ENCODE data around the gene ARHGAP31. TPM values are rescaled to one million over a fixed set of nuclear protein-coding genes. Genes with fewer than 3 reads are reported as not detected.
"Not testable (repeated sequence)": the region's sequence is repeated elsewhere in the genome, so short reads cannot be mapped to it uniquely, and the experiment has no call there.

ARHGAP31 gene
- total RNA-seq, 2 donors from 2014 or later = 11.4 to 11.8 TPM

- Mint-ChIP-seq H3K36me3 (ENCODE audit: low read depth) (peaks cover 9% of the 10 kb centered on the region), H3K4me3 (no peak overlapping the region), H3K27me3 (no peaks in the 10 kb centered on the region), H3K27ac (peak overlapping the region; percentile 72), H3K4me1 (peaks cover 46% of the 10 kb centered on the region)
- no peaks in the 10 kb centered on the region for H3K9me3 ChIP-seq (ENCODE audit: control insufficient read depth, low read length, poor library complexity, severe bottlenecking)
- ATAC-seq = no peak
- DNase-seq = no peak
Measured at GRCh38 chr3:119301662-119302061, 7.5 kb downstream of the ARHGAP31 start.

GRCh38 chr3:119302697-119303551, 8.7 kb downstream of the ARHGAP31 start:
- H3K9me3 ChIP-seq (ENCODE audit: control insufficient read depth, low read length, poor library complexity, severe bottlenecking) = no peaks in the 10 kb centered on the region
- Mint-ChIP-seq H3K4me3 (no peak overlapping the region), H3K27me3 (no peaks in the 10 kb centered on the region), H3K36me3 (ENCODE audit: low read depth) (peaks cover 9% of the 10 kb centered on the region), H3K4me1 (peaks cover 34% of the 10 kb centered on the region), H3K27ac (peak overlapping the region; percentile 66)
- DNase-seq = no peak
- ATAC-seq = no peak

GRCh38 chr3:119304201-119304713, 10.1 kb downstream of the ARHGAP31 start:
- H3K4me1 Mint-ChIP-seq = peaks cover 27% of the 10 kb centered on the region
- no peaks in the 10 kb centered on the region for H3K9me3 ChIP-seq (ENCODE audit: control insufficient read depth, low read length, poor library complexity, severe bottlenecking)
- peak overlapping the region; percentile 2 for H3K27ac Mint-ChIP-seq
- no peak for DNase-seq
- ATAC-seq = no peak
- H3K27me3 Mint-ChIP-seq = no peaks in the 10 kb centered on the region
- H3K36me3 Mint-ChIP-seq (ENCODE audit: low read depth) = peaks cover 9% of the 10 kb centered on the region
- H3K4me3 Mint-ChIP-seq = peak overlapping the region; percentile 13

DNA sequence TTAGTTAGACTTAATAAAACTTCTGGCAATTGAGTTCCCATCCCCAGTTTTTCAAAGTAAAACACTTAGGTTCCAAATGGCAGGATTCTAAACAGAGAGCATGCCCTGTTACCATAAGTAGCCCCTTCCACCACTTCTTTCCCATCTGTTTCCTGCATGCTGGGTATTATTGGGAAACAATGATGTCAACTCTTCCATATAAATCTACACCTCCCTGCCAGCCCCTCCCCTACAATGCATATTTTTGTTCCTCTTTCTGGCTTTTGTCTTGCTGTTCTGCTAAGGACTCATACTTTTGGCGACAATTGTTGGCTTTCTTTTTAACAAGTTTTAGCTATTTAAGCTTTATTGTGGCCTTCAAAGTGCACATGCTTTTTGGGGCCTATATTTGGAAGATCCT, 11.1 kb downstream of the ARHGAP31 start:
- Mint-ChIP-seq H3K4me1 (peaks cover 27% of the 10 kb centered on the region), H3K27me3 (no peaks in the 10 kb centered on the region), H3K4me3 (no peak overlapping the region), H3K27ac (peak overlapping the region; percentile 34), H3K36me3 (ENCODE audit: low read depth) (peaks cover 9% of the 10 kb centered on the region)
- ATAC-seq (no peak), DNase-seq (no peak)
- no peaks in the 10 kb centered on the region for H3K9me3 ChIP-seq (ENCODE audit: control insufficient read depth, low read length, poor library complexity, severe bottlenecking)

- H3K27me3 Mint-ChIP-seq; H3K27ac Mint-ChIP-seq; H3K9me3 ChIP-seq (ENCODE audit: control insufficient read depth, low read length, poor library complexity, severe bottlenecking); DNase-seq; ATAC-seq; H3K4me3 Mint-ChIP-seq: not testable (repeated sequence)
- Mint-ChIP-seq H3K4me1 (peaks cover 34% of the 10 kb centered on the region), H3K36me3 (ENCODE audit: low read depth) (peaks cover 11% of the 10 kb centered on the region)
Measured at GRCh38 chr3:119306378-119306777, 12.2 kb downstream of the ARHGAP31 start.

- H3K36me3 Mint-ChIP-seq (ENCODE audit: low read depth) = peaks cover 7% of the 10 kb centered on the region
- no peak for ATAC-seq
Measured at GRCh38 chr3:119308355-119308754, 14.2 kb downstream of the ARHGAP31 start.

GRCh38 chr3:119309591-119309990, 15.4 kb downstream of the ARHGAP31 start:
- Mint-ChIP-seq H3K4me1 (peaks cover 22% of the 10 kb centered on the region), H3K27ac (peak overlapping the region; percentile 37), H3K27me3 (no peaks in the 10 kb centered on the region), H3K36me3 (ENCODE audit: low read depth) (peaks cover 12% of the 10 kb centered on the region), H3K4me3 (no peak overlapping the region)
- H3K9me3 ChIP-seq (ENCODE audit: control insufficient read depth, low read length, poor library complexity, severe bottlenecking) = no peaks in the 10 kb centered on the region
- ATAC-seq (no peak), DNase-seq (no peak)

More at GRCh38 chr3:119308355-119308754, 14.2 kb downstream of the ARHGAP31 start:
- DNase-seq = no peak
- H3K4me3 Mint-ChIP-seq = no peak overlapping the region
- peaks cover 21% of the 10 kb centered on the region for H3K4me1 Mint-ChIP-seq
- no peaks in the 10 kb centered on the region for H3K9me3 ChIP-seq (ENCODE audit: control insufficient read depth, low read length, poor library complexity, severe bottlenecking)
- H3K27ac Mint-ChIP-seq = no peak overlapping the region
- H3K27me3 Mint-ChIP-seq = no peaks in the 10 kb centered on the region

GRCh38 chr3:119310071-119310470, 15.9 kb downstream of the ARHGAP31 start:
- DNase-seq (no peak), ATAC-seq (no peak)
- peaks cover 12% of the 10 kb centered on the region for H3K36me3 Mint-ChIP-seq (ENCODE audit: low read depth)
- H3K27ac Mint-ChIP-seq = peak overlapping the region; percentile 37
- H3K4me1 Mint-ChIP-seq = peaks cover 22% of the 10 kb centered on the region
- H3K9me3 ChIP-seq (ENCODE audit: control insufficient read depth, low read length, poor library complexity, severe bottlenecking) = no peaks in the 10 kb centered on the region
- H3K4me3 Mint-ChIP-seq = no peak overlapping the region
- no peaks in the 10 kb centered on the region for H3K27me3 Mint-ChIP-seq

DNA sequence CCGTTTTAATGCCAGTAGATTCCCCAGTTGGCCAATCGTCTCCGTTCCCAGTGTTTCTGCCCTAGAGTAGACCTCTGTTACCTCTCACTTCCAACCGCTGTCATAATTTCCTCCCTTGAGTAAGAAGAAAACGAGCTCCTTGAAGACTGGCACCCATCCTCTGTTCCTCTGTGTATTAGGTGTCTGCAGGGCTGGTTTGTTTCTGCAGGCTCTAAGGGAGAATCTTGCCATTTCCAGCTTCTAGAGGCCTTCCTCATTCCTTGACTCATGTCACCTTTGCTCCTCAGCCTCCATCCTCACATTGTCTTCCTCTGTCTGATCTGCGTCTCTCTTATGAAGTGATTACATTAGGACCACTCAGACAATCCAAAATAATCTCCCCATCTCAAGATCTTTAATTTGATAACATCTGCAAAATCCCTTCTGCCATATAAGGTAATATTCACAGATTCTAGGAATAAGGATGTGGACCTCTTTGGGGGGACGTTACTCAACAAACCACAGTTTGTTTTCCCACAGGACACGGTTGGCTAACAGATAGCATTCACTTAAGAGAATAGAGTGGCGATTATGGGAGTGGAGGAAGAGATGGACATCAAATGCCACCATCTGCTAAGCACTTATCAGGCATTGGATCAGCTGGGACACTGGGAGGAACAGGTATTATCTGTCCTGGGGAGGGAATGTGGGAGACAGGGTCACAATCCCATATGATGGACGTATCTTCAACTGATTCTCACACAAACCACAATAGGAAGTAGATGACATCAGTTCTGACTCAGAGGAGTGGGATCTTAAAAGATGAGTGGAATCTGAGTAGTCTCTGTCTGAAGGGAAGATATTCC, 17.1 kb downstream of the ARHGAP31 start:
- DNase-seq (no peak), ATAC-seq (no peak)
- Mint-ChIP-seq H3K36me3 (ENCODE audit: low read depth) (peaks cover 12% of the 10 kb centered on the region), H3K4me3 (no peak overlapping the region), H3K27me3 (no peaks in the 10 kb centered on the region), H3K27ac (peak overlapping the region; percentile 0), H3K4me1 (peaks cover 25% of the 10 kb centered on the region)
- H3K9me3 ChIP-seq (ENCODE audit: control insufficient read depth, low read length, poor library complexity, severe bottlenecking) = no peaks in the 10 kb centered on the region

- no peak for DNase-seq
- Mint-ChIP-seq H3K4me3 (no peak overlapping the region), H3K36me3 (ENCODE audit: low read depth) (peaks cover 12% of the 10 kb centered on the region), H3K27ac (peak overlapping the region; percentile 9), H3K27me3 (no peaks in the 10 kb centered on the region), H3K4me1 (peaks cover 23% of the 10 kb centered on the region)
- ATAC-seq = no peak
- H3K9me3 ChIP-seq (ENCODE audit: control insufficient read depth, low read length, poor library complexity, severe bottlenecking) = no peaks in the 10 kb centered on the region
Measured at GRCh38 chr3:119313461-119313860, 19.3 kb downstream of the ARHGAP31 start.

DNA sequence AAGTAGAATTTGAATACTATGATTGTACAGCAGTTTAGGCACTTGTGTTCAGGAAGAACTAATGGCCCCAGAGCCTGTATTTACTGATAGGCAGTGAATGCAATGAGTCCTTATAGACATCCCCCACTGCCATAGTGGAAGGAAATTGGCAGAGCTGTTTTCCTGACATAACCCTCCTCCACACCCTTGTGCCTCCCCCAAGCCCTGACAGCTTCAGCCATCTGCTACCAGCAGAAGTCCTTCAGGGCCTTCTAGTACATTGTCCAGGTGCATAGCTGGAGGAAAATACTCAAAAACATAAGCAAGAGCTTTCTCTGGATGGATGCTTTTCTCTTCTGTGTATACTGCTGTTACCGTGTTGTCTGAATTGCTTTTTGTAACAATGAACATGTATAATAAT, 20.6 kb downstream of the ARHGAP31 start:
- Mint-ChIP-seq H3K27me3 (no peaks in the 10 kb centered on the region), H3K36me3 (ENCODE audit: low read depth) (peaks cover 12% of the 10 kb centered on the region), H3K27ac (peak overlapping the region; percentile 56), H3K4me3 (no peak overlapping the region), H3K4me1 (peaks cover 25% of the 10 kb centered on the region)
- DNase-seq (no peak), ATAC-seq (no peak)
- H3K9me3 ChIP-seq (ENCODE audit: control insufficient read depth, low read length, poor library complexity, severe bottlenecking) = no peaks in the 10 kb centered on the region

DNA sequence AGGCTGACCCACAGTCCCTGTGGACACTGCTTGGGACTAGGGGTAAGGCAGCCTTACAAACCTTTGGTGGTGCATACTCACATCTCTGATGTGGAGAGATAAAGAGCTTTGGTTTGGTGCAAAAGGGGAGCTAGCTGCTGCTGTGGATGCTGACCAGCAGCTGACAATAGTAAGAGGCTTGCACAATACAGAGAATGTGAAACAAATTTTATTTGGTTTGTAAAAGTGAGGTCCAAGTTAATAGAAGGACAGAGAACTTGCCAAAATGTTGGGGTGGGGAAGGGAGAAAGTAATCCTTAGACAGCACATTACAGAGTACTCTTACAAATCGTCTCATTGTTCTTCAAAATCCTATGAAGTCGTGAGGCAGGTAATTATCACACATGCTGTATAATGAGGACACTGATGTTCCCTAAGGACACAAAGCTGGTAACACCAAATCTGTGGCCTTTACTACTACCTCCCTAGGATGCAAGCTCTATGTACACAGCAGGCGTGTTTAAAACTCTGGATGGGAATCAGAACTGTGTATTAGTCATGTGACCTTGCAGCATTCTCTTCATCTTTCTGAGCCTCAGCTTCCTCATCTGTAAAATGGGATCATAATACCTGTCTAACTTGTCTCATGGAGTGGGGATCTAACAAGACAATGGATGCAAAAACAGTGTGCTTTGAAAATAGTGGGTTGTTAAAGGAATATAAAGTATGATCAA, 21.6 kb downstream of the ARHGAP31 start:
- H3K36me3 Mint-ChIP-seq (ENCODE audit: low read depth) = peaks cover 12% of the 10 kb centered on the region
- H3K4me3 Mint-ChIP-seq = no peak overlapping the region
- peak overlapping the region; percentile 56 for H3K27ac Mint-ChIP-seq
- peaks cover 27% of the 10 kb centered on the region for H3K4me1 Mint-ChIP-seq
- DNase-seq = no peak
- H3K27me3 Mint-ChIP-seq = no peaks in the 10 kb centered on the region
- H3K9me3 ChIP-seq (ENCODE audit: control insufficient read depth, low read length, poor library complexity, severe bottlenecking) = no peaks in the 10 kb centered on the region
- ATAC-seq = no peak

DNA sequence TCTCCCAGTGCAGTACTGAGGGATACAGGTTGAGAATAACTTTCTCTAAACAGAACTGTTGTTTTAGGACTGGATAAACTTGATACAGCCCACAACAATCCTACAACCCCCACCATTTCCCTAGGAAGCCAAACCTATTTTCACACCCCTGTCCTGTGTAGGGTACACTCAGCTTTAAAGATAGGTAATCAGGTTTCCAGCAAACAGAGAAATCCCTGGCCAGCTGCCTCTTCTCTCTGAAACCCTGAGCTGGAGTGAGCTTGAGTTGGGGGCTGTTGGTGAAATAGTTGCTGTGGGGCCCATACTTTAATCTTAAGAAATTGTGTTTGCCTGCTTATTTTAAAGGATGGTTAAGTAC, 22.1 kb downstream of the ARHGAP31 start:
- DNase-seq (no peak), ATAC-seq (no peak)
- Mint-ChIP-seq H3K36me3 (ENCODE audit: low read depth) (peaks cover 10% of the 10 kb centered on the region), H3K27me3 (no peaks in the 10 kb centered on the region), H3K4me1 (peaks cover 22% of the 10 kb centered on the region), H3K27ac (peak overlapping the region; percentile 56), H3K4me3 (no peak overlapping the region)
- no peaks in the 10 kb centered on the region for H3K9me3 ChIP-seq (ENCODE audit: control insufficient read depth, low read length, poor library complexity, severe bottlenecking)
